ENCODE measurements around the gene SOX5.

Gene SOX5

DNA sequence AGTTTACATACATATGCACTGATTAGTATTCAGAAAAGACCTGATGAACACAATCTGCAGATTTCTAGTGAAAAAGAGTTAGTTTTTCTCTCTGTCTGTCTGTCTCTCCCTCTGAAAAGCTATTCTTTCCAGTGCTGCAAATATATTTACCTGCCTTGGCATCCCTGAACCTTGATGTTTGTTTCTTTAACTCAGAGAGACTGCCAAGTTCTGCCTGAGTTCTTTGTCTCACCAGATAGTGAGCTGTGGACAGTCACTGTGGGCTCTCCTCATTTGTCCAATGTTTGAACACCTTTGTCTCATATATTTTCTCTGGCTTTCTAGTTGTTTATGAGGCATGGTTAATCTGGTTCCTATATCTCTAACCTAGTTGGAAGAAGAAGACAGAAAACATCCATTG, 250.4 kb downstream of the SOX5 start:
- no peaks in the 10 kb centered on the region for H3K27me3 ChIP-seq (ENCODE audit: control insufficient read depth in 1 of 2, insufficient read depth in 1 of 2, low read length in 2 of 2)
- no peak overlapping the region for H2BK12ac ChIP-seq (ENCODE audit: low read length in 2 of 2)
- no peak overlapping the region for H3K4me2 ChIP-seq (ENCODE audit: low read length, poor library complexity, severe bottlenecking)
- no peak overlapping the region for H4K91ac ChIP-seq (ENCODE audit: low read length)
- H3K18ac ChIP-seq (ENCODE audit: low read depth in 1 of 2, low read length in 2 of 2), result no peak overlapping the region
- no peak overlapping the region for H2BK120ac ChIP-seq (ENCODE audit: low read depth, low read length)
- H3K36me3 ChIP-seq (ENCODE audit: control insufficient read depth in 1 of 2, insufficient read depth in 2 of 2, low read depth in 1 of 2, low read length in 2 of 2), result no peaks in the 10 kb centered on the region
- no peak overlapping the region for H3K23ac ChIP-seq (ENCODE audit: low read length in 2 of 2)
- no peak overlapping the region for H2AFZ ChIP-seq (ENCODE audit: low read depth, low read length)
- H2BK15ac ChIP-seq (ENCODE audit: low read depth, poor library complexity, severe bottlenecking), result no peak overlapping the region
- DNase-seq, result no peak
- no peak overlapping the region for H3K4ac ChIP-seq (ENCODE audit: low read depth in 1 of 2, low read length in 2 of 2)
- peaks cover 7% of the 10 kb centered on the region for H3K9me3 ChIP-seq (ENCODE audit: control insufficient read depth, low read length)
- H3K9ac ChIP-seq (ENCODE audit: low read length), result no peak overlapping the region
- no peak overlapping the region for H3K14ac ChIP-seq (ENCODE audit: low read length in 2 of 2)
- H3K27ac ChIP-seq (ENCODE audit: low read length, poor library complexity, severe bottlenecking), result no peak overlapping the region
- H3K4me3 ChIP-seq (ENCODE audit: insufficient read depth in 1 of 2, low read depth in 1 of 2, low read length in 2 of 2), result no peak overlapping the region
- H2BK5ac ChIP-seq (ENCODE audit: low read depth, low read length, poor library complexity, severe bottlenecking), result no peak overlapping the region
- H4K8ac ChIP-seq (ENCODE audit: low read length), result no peak overlapping the region
- H3K79me1 ChIP-seq (replicated peaks; ENCODE audit: low read length, poor library complexity, severe bottlenecking), result no peaks in the 10 kb centered on the region
- no peak overlapping the region for H2AK5ac ChIP-seq (ENCODE audit: low read length, severe bottlenecking)
- no peaks in the 10 kb centered on the region for H3K4me1 ChIP-seq (ENCODE audit: control insufficient read depth, insufficient read depth, low read depth, low read length)

DNA sequence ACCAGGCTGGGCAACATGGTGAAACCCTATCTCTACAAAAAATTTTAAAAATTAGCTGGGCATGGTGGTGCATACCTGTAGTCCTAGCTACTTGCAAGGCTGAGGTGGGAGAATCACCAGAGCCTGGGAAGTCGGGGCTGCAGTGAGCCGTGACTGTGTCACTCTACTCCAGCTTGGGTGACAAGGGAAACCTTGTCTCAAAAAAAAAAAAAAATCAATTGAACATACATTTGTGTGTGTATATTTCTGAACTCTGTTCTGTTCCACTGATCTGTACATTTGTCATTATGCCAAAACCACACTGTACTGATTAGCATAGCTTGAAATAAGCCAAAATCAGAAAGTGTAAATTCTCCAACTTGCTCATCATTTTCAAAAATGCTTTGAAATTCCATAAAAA, 254.6 kb downstream of the SOX5 start:
- 88% methylated on average over 1 of the region's 2 CpGs for WGBS
- Histone ChIP-seq H2BK5ac (ENCODE audit: low read depth, low read length, poor library complexity, severe bottlenecking) (no peak overlapping the region), H3K4me1 (ENCODE audit: control insufficient read depth, insufficient read depth, low read depth, low read length) (no peaks in the 10 kb centered on the region), H3K18ac (ENCODE audit: low read depth in 1 of 2, low read length in 2 of 2) (no peak overlapping the region), H4K8ac (ENCODE audit: low read length) (no peak overlapping the region), H3K4me2 (ENCODE audit: low read length, poor library complexity, severe bottlenecking) (no peak overlapping the region), H3K4me3 (ENCODE audit: insufficient read depth in 1 of 2, low read depth in 1 of 2, low read length in 2 of 2) (no peak overlapping the region), H4K91ac (ENCODE audit: low read length) (no peak overlapping the region), H3K9me3 (ENCODE audit: control insufficient read depth, low read length) (peaks cover 11% of the 10 kb centered on the region), H3K9ac (ENCODE audit: low read length) (no peak overlapping the region), H3K36me3 (ENCODE audit: control insufficient read depth in 1 of 2, insufficient read depth in 2 of 2, low read depth in 1 of 2, low read length in 2 of 2) (no peaks in the 10 kb centered on the region), H3K23ac (ENCODE audit: low read length in 2 of 2) (no peak overlapping the region), H2BK12ac (ENCODE audit: low read length in 2 of 2) (no peak overlapping the region), H3K27me3 (ENCODE audit: control insufficient read depth in 1 of 2, insufficient read depth in 1 of 2, low read length in 2 of 2) (no peaks in the 10 kb centered on the region), H2AK5ac (ENCODE audit: low read length, severe bottlenecking) (no peak overlapping the region), H3K79me1 (replicated peaks; ENCODE audit: low read length, poor library complexity, severe bottlenecking) (no peaks in the 10 kb centered on the region), H2BK120ac (ENCODE audit: low read depth, low read length) (no peak overlapping the region), H2BK15ac (ENCODE audit: low read depth, poor library complexity, severe bottlenecking) (no peak overlapping the region), H3K4ac (ENCODE audit: low read depth in 1 of 2, low read length in 2 of 2) (no peak overlapping the region), H3K27ac (ENCODE audit: low read length, poor library complexity, severe bottlenecking) (no peak overlapping the region), H2AFZ (ENCODE audit: low read depth, low read length) (no peak overlapping the region), H3K14ac (ENCODE audit: low read length in 2 of 2) (no peak overlapping the region)
- DNase-seq, result no peak

- no peak overlapping the region for H3K9ac ChIP-seq (ENCODE audit: low read length)
These were observed 255.2 kb downstream of the SOX5 start for GRCh38 chr12:23694307-23694706.

GRCh38 chr12:23687947-23688346, 261.5 kb downstream of the SOX5 start:
- Histone ChIP-seq H3K4me3 (ENCODE audit: insufficient read depth in 1 of 2, low read depth in 1 of 2, low read length in 2 of 2) (no peak overlapping the region), H3K23ac (ENCODE audit: low read length in 2 of 2) (no peak overlapping the region), H3K27ac (ENCODE audit: low read length, poor library complexity, severe bottlenecking) (no peak overlapping the region), H3K4me2 (ENCODE audit: low read length, poor library complexity, severe bottlenecking) (no peak overlapping the region), H2BK15ac (ENCODE audit: low read depth, poor library complexity, severe bottlenecking) (no peak overlapping the region), H3K9ac (ENCODE audit: low read length) (no peak overlapping the region), H3K36me3 (ENCODE audit: control insufficient read depth in 1 of 2, insufficient read depth in 2 of 2, low read depth in 1 of 2, low read length in 2 of 2) (no peaks in the 10 kb centered on the region), H2BK12ac (ENCODE audit: low read length in 2 of 2) (no peak overlapping the region), H2BK5ac (ENCODE audit: low read depth, low read length, poor library complexity, severe bottlenecking) (no peak overlapping the region), H3K4me1 (ENCODE audit: control insufficient read depth, insufficient read depth, low read depth, low read length) (no peaks in the 10 kb centered on the region), H2AK5ac (ENCODE audit: low read length, severe bottlenecking) (no peak overlapping the region), H4K8ac (ENCODE audit: low read length) (no peak overlapping the region), H3K79me1 (replicated peaks; ENCODE audit: low read length, poor library complexity, severe bottlenecking) (no peaks in the 10 kb centered on the region), H3K27me3 (ENCODE audit: control insufficient read depth in 1 of 2, insufficient read depth in 1 of 2, low read length in 2 of 2) (no peaks in the 10 kb centered on the region), H2AFZ (ENCODE audit: low read depth, low read length) (no peak overlapping the region), H3K4ac (ENCODE audit: low read depth in 1 of 2, low read length in 2 of 2) (no peak overlapping the region), H3K18ac (ENCODE audit: low read depth in 1 of 2, low read length in 2 of 2) (no peak overlapping the region), H3K9me3 (ENCODE audit: control insufficient read depth, low read length) (no peaks in the 10 kb centered on the region), H3K14ac (ENCODE audit: low read length in 2 of 2) (no peak overlapping the region), H2BK120ac (ENCODE audit: low read depth, low read length) (no peak overlapping the region), H4K91ac (ENCODE audit: low read length) (no peak overlapping the region)
- 100% methylated on average over 1 of the region's 1 CpG for WGBS
- DNase-seq, result no peak

More at GRCh38 chr12:23694307-23694706, 255.2 kb downstream of the SOX5 start:
- Histone ChIP-seq H2AK5ac (ENCODE audit: low read length, severe bottlenecking) (no peak overlapping the region), H3K14ac (ENCODE audit: low read length in 2 of 2) (no peak overlapping the region), H4K91ac (ENCODE audit: low read length) (no peak overlapping the region), H3K18ac (ENCODE audit: low read depth in 1 of 2, low read length in 2 of 2) (no peak overlapping the region), H2BK15ac (ENCODE audit: low read depth, poor library complexity, severe bottlenecking) (no peak overlapping the region), H4K8ac (ENCODE audit: low read length) (no peak overlapping the region), H2BK12ac (ENCODE audit: low read length in 2 of 2) (no peak overlapping the region), H3K9me3 (ENCODE audit: control insufficient read depth, low read length) (peaks cover 11% of the 10 kb centered on the region), H3K4me3 (ENCODE audit: insufficient read depth in 1 of 2, low read depth in 1 of 2, low read length in 2 of 2) (no peak overlapping the region), H3K23ac (ENCODE audit: low read length in 2 of 2) (no peak overlapping the region), H3K27ac (ENCODE audit: low read length, poor library complexity, severe bottlenecking) (no peak overlapping the region), H2BK120ac (ENCODE audit: low read depth, low read length) (no peak overlapping the region), H2AFZ (ENCODE audit: low read depth, low read length) (no peak overlapping the region), H3K4me1 (ENCODE audit: control insufficient read depth, insufficient read depth, low read depth, low read length) (no peaks in the 10 kb centered on the region), H2BK5ac (ENCODE audit: low read depth, low read length, poor library complexity, severe bottlenecking) (no peak overlapping the region), H3K4ac (ENCODE audit: low read depth in 1 of 2, low read length in 2 of 2) (no peak overlapping the region), H3K79me1 (replicated peaks; ENCODE audit: low read length, poor library complexity, severe bottlenecking) (no peaks in the 10 kb centered on the region), H3K27me3 (ENCODE audit: control insufficient read depth in 1 of 2, insufficient read depth in 1 of 2, low read length in 2 of 2) (no peaks in the 10 kb centered on the region), H3K4me2 (ENCODE audit: low read length, poor library complexity, severe bottlenecking) (no peak overlapping the region), H3K36me3 (ENCODE audit: control insufficient read depth in 1 of 2, insufficient read depth in 2 of 2, low read depth in 1 of 2, low read length in 2 of 2) (no peaks in the 10 kb centered on the region)
- no peak for DNase-seq
